A172 (cell line): ENCODE measurements around the gene COL4A5. TPM values are rescaled to one million over a fixed set of nuclear protein-coding genes. Genes with fewer than 3 reads are reported as not detected.
"Not testable (repeated sequence)": the region's sequence is repeated elsewhere in the genome, so short reads cannot be mapped to it uniquely, and the experiment has no call there.

Experiments
- DNase-seq: peaks from one replicate; pipeline ENCODE4 v3.0.0-alpha.2; 2015; ENCODE audit warnings: low spot score
- total RNA-seq: library from RNA; depleted of rRNA; stranded (reverse); fragments of >200 nt; shearing (Covaris generic); gene quantifications from 2 replicates; pipeline ENCODE4 v1.2.3, GENCODE V29; 2014; rRNA removed

The COL4A5 gene
- 6.0 and 12.5 TPM in 2 replicates for total RNA-seq

DNA sequence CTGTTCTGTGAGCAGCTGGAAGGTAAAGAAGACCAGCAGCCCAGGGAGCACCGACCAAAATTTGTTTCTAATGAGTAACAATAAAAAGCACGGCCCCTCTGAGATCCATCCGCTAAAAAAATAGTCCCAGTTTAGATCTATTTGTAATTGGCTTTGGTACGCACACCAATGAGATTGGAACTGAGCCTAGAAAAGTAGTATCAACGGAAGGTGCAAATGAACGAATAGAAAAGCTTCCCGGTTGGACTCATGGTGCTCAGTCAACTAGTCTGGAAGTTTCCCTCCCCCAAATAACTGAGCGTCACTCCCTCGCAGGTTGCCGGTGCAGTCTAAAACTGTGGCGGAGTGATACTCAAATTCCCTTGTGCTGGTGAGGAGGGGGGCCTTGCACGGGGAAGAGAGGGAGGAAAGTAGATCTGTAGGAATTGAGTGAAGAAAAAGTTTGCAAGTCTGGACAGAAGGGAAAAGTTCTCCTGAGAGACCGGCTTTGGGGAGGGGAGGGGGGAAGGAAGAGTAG, at the start of gene COL4A5:
TSS of gene COL4A5 (plus strand) at position 413 of the 517 bp plus-strand sequence. CDS start 288 bp downstream, outside the sequence.
- peak; percentile 38 for DNase-seq

- not testable (repeated sequence) for DNase-seq
Measured at GRCh38 chrX:108390976-108391717, 48.5 kb upstream of the COL4A5 start.

- DNase-seq = peak; percentile 11
Measured at GRCh38 chrX:108396188-108396891, 43.3 kb upstream of the COL4A5 start.

GRCh38 chrX:108396986-108397385, 42.7 kb upstream of the COL4A5 start:
- no peak for DNase-seq

- peak; percentile 22 for DNase-seq
Measured at GRCh38 chrX:108397627-108398391, 41.8 kb upstream of the COL4A5 start.

DNA sequence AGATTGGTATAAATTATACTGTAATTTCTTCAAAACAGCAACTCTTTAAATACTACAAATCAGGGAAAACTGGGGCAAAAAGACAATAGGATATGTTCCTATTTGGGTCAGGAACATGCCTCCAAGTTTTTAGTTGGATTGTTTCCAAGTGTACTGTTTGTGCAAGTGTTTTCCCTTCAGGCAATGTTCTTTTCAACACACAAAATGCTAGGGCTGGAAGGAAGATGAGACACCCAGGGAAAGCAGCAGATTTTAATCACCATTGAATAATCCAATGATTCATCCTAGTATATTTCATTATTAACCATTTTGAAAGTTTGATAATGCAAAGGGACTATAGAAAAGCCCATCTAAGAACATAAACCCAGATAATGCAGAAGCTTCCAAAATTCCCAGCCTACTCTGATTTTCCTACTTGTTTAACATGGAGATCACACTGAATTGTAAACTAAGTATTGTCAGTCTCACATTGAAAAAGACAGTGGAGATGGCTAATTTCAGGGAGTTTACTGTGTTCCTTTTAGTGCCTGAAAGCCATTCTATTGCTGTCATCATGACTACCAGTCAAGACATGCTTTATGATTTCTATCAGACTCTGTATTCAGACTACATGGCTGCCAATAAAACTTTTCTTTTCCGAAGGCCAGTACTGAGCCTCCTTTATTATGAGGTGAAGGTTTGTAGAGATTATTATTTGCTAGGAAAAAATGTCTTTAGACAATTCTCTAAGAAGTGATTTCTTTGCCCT, 40.0 kb upstream of the COL4A5 start:
- no peak for DNase-seq

DNA sequence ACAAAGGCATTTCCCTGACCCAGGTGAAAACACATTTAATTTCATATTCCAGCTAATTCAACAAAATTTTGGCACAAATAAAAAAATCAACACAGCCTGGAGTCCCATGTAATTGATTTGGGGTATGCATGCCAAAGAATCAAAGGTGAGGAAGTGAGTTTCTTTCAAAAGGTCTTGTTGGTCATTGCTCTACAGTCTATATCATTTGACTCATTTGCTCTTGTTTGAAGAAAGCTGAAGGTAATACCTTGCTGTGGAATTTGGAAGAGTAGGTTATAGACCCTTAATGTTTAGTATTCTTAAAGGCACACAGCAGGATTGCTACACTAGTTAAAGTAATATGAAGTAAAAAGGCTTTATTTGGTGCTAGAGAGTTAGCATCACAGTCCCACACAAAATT, 26.9 kb upstream of the COL4A5 start:
- DNase-seq = no peak

DNA sequence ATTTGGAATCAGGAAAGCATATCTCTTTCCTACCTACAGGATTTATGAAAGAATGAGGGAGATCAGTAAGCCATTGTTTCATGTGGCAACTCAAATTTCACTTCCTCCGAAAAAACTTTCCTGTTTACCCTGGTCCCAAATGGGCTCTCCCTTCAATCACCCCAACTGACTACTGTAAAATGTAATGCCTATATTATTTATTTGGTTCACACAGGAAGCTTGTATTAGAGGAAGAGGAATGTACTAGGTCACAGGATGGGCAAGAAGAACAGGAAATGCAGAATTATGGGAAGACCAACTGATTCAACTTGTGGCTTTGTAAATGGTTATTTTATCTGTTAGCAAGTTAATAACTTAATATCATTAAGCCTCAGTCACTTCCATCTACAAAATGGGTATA, 24.5 kb upstream of the COL4A5 start:
- DNase-seq = no peak

- no peak for DNase-seq
Measured at GRCh38 chrX:108415891-108416290, 23.7 kb upstream of the COL4A5 start.

GRCh38 chrX:108417257-108417656, 22.4 kb upstream of the COL4A5 start:
- no peak for DNase-seq

DNA sequence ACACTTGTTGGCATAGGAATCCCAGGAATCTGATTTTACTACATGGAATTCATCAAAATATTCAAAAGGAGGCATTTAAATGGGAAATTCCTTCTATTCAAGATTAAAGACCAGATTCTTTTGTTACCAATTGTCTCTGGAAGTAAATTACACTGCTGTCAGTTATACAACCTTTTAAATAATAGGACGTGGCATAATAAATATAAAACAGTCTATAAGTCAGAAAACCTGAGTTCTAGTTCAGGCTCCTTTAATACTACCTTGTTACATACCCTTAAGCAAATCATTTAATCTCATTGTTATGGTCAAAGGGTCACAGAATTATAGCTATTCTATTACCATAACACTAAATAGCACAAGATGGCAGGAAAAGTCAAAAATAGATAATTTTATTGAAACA, 20.2 kb upstream of the COL4A5 start:
- DNase-seq = no peak

- no peak for DNase-seq
Measured at GRCh38 chrX:108420481-108420880, 19.2 kb upstream of the COL4A5 start.

GRCh38 chrX:108426262-108426661, 13.4 kb upstream of the COL4A5 start:
- DNase-seq = no peak

DNA sequence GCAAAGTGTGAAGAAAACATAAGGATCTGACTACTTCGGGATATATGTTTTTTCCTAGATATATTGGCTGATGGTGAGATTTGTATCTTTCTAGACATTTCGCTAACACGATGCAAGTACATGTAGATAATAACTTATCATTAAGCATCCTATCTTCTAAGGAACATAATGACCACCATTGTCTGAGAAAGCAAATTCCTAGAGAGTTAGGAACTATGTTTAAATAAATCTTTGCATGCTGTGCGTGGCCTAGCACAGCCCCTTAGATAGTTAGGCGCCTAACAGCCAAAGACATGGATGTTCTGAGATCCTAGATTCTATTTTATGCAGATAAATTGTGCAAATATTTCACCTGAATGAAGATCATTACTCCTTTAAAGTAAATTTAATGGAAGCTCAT, 4.4 kb upstream of the COL4A5 start:
- DNase-seq = no peak

GRCh38 chrX:108437349-108438109, 2.1 kb upstream of the COL4A5 start:
- no peak for DNase-seq

- no peak for DNase-seq
Measured at GRCh38 chrX:108438110-108438623, 1.5 kb upstream of the COL4A5 start, which contains the start of gene COL4A6. Gene COL4A6 (minus strand): TSS chrX:108438422. CDS start chrX:108438196, 226 bp downstream.

DNA sequence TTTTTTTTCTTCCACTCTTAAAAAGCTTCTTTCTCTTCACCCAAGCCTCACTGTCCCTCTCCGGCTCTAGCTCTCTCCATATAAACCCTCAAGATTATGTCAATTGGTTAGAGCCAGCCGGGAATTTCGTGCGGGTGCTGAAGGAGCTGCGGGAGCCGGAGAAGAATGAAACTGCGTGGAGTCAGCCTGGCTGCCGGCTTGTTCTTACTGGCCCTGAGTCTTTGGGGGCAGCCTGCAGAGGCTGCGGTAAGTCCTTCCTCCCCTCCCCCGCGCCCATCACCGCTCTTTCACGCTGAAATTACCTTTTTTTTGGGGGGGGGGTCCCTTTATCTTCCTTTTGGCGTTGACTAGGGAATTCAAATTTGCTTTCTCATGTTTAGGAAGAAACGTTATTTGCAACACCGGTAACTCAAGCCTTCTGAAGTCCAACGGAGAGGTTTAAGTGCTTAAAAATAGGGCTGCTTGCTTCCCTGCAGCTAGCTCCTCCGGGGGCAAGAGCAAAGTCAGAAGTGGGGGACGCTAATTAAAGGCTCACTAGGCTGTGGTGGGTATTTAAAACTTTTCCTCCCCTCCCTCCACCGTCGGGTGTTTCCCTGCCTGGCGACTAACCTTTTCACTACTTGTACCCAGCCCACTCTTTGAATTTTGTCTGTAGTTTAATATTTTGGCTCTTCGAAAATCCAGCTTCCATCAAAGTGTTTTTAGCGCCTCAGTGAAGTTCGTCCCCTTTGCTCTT, 491 bp downstream of the COL4A5 start:
- DNase-seq = no peak

DNA sequence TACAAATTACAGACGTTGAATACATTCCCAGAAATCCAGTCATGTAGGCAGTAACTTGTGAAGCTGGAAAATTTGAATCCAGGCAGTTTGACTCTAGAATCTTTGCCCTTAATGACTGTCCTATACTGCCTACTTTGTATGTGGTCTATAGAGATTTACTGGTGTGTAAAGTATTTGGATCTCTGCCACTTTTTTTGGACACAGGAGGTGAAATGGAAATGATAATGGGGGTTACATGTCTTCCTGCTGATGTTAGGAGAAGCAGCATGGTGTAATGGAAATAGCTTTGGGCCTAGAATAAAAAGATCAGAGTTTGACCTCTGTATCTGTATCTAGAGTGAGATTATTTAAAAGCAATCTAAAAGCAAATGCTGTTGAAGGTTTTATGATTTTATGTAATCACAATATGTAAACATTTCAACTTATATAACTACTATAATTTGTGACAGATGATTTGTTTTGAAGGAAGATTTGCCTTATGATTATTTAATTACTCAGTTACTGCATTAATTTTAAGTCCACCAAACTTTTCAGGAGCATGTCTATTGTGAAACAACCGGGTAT, 3.3 kb downstream of the COL4A5 start:
- no peak for DNase-seq

GRCh38 chrX:108447303-108447702, 7.7 kb downstream of the COL4A5 start:
- DNase-seq = peak; percentile 21
